GM12891 (cell line): Measurements from ENCODE around the gene OR6N2.
A peak's percentile ranks its signal among the peaks of the same experiment; 100 is the strongest.

ENCODE experiments used
- DNase-seq: peaks from one replicate; pipeline ENCODE4 v3.0.0; 2011; ENCODE audit warnings: low spot score; ENCODE audit not compliant: insufficient read length
- FAIRE-seq: peaks from 2 replicates; lab custom pipeline; 2011; peaks lifted over from hg19 to GRCh38; lab: Jason Lieb, UNC
- PAX5 ChIP-seq: IDR thresholded peaks from 2 replicates; pipeline ENCODE4 v1.6.1; 2011; ENCODE audit warnings: low read length, moderate library complexity, mild to moderate bottlenecking; ENCODE audit not compliant: insufficient read depth, severe bottlenecking
- POLR2A ChIP-seq: IDR thresholded peaks from 2 replicates; pipeline ENCODE4 v1.6.1; 2011; ENCODE audit warnings: low read depth, low read length, control low read depth
- POLR2AphosphoS5 ChIP-seq: IDR thresholded peaks from 2 replicates; pipeline ENCODE4 v1.6.1; 2011; ENCODE audit warnings: low read depth, low read length, control low read depth
- POU2F2 ChIP-seq: IDR thresholded peaks from 2 replicates; pipeline ENCODE4 v1.6.1; 2011; ENCODE audit warnings: low read depth, mild to moderate bottlenecking, control low read depth, low read length, moderate library complexity
- SPI1 ChIP-seq: IDR thresholded peaks from 2 replicates; pipeline ENCODE4 v1.6.1; 2011; ENCODE audit warnings: low read depth, low read length, control low read depth
- TAF1 ChIP-seq: IDR thresholded peaks from 2 replicates; pipeline ENCODE4 v1.6.1; 2011; ENCODE audit warnings: low read depth, low read length, control low read depth

OR6N2 gene

GRCh38 chr1:158810311-158810710, 29.3 kb upstream of the OR6N2 start:
- no peak for FAIRE-seq
- TF ChIP-seq POU2F2 (no peak), POLR2AphosphoS5 (no peak), POLR2A (no peak), SPI1 (no peak), PAX5 (no peak), TAF1 (no peak)
- no peak for DNase-seq

GRCh38 chr1:158809862-158810261, 28.9 kb upstream of the OR6N2 start:
- FAIRE-seq (no peak), DNase-seq (no peak)
- TF ChIP-seq POLR2A (no peak), SPI1 (no peak), POLR2AphosphoS5 (no peak), PAX5 (no peak), TAF1 (no peak), POU2F2 (no peak)

GRCh38 chr1:158809256-158809655, 28.3 kb upstream of the OR6N2 start:
- DNase-seq (no peak), FAIRE-seq (no peak)
- no peak for TF ChIP-seq POLR2A
- no peak for TF ChIP-seq PAX5
- no peak for TF ChIP-seq POLR2AphosphoS5
- TF ChIP-seq TAF1: no peak
- no peak for TF ChIP-seq POU2F2
- TF ChIP-seq SPI1: 0 out of 2 replicates have a peak, but pooled peaks have one; percentile 3

- TF ChIP-seq POU2F2: no peak
- no peak for TF ChIP-seq POLR2A
- TF ChIP-seq SPI1: no peak
- no peak for TF ChIP-seq PAX5
- no peak for TF ChIP-seq POLR2AphosphoS5
- TF ChIP-seq TAF1: no peak
- FAIRE-seq: no peak
- DNase-seq: no peak
Observed at GRCh38 chr1:158806916-158807536, 26.0 kb upstream of the OR6N2 start.

GRCh38 chr1:158803678-158804077, 22.7 kb upstream of the OR6N2 start:
- no peak for FAIRE-seq
- TF ChIP-seq POU2F2: no peak
- no peak for TF ChIP-seq PAX5
- no peak for TF ChIP-seq POLR2A
- TF ChIP-seq SPI1: no peak
- no peak for TF ChIP-seq TAF1
- TF ChIP-seq POLR2AphosphoS5: no peak
- DNase-seq: no peak

- FAIRE-seq (no peak), DNase-seq (no peak)
- TF ChIP-seq SPI1 (no peak), POU2F2 (no peak), PAX5 (no peak), POLR2AphosphoS5 (no peak), TAF1 (no peak), POLR2A (no peak)
Observed at GRCh38 chr1:158801396-158801795, 20.4 kb upstream of the OR6N2 start.

- no peak for FAIRE-seq
- no peak for TF ChIP-seq POLR2AphosphoS5
- no peak for TF ChIP-seq POLR2A
- no peak for TF ChIP-seq POU2F2
- no peak for TF ChIP-seq TAF1
- TF ChIP-seq SPI1: no peak
- no peak for TF ChIP-seq PAX5
Observed at GRCh38 chr1:158800526-158800925, 19.5 kb upstream of the OR6N2 start.

GRCh38 chr1:158799689-158800088, 18.7 kb upstream of the OR6N2 start:
- no peak for FAIRE-seq
- DNase-seq: no peak
- TF ChIP-seq POLR2AphosphoS5: no peak
- no peak for TF ChIP-seq SPI1
- no peak for TF ChIP-seq POU2F2
- TF ChIP-seq TAF1: no peak

More at GRCh38 chr1:158800526-158800925, 19.5 kb upstream of the OR6N2 start:
- DNase-seq: no peak

- DNase-seq: no peak
- no peak for TF ChIP-seq PAX5
- TF ChIP-seq TAF1: no peak
- no peak for TF ChIP-seq POLR2AphosphoS5
- TF ChIP-seq POU2F2: no peak
- TF ChIP-seq POLR2A: no peak
- no peak for TF ChIP-seq SPI1
- no peak for FAIRE-seq
Observed at GRCh38 chr1:158798531-158798930, 17.5 kb upstream of the OR6N2 start.

- DNase-seq: no peak
- no peak for FAIRE-seq
- TF ChIP-seq PAX5: no peak
- no peak for TF ChIP-seq POLR2A
- TF ChIP-seq SPI1: no peak
- TF ChIP-seq POU2F2: no peak
- no peak for TF ChIP-seq POLR2AphosphoS5
- no peak for TF ChIP-seq TAF1
Observed at GRCh38 chr1:158794247-158794646, 13.2 kb upstream of the OR6N2 start.
